ENCODE data around the gene SLC27A1. TPM values are rescaled to one million over a fixed set of nuclear protein-coding genes. Genes with fewer than 3 reads are reported as not detected.
A peak's percentile ranks its signal among the peaks of the same experiment; 100 is the strongest.

SLC27A1 gene
- total and polyA plus RNA-seq, 9 of the 15 experiments (the other 6 are each of a cell fraction or from before 2014, with no cell fraction given) = 0.06 to 3.0 (median 1.1) TPM

GRCh38 chr19:17510220-17510993 lies 40.1 kb downstream of the SLC27A1 start (continued):
- TF ChIP-seq ETV6 (IDR thresholded peaks at IDR 0.05; ENCODE audit: borderline replicate concordance in 1 of 2, low read depth in 2 of 2, low read length in 1 of 2) (no peak), ETV6 (CRISPR knock-in tag; IDR thresholded peaks at IDR 0.05; ENCODE audit: borderline replicate concordance) (no peak), LCOR (CRISPR knock-in tag; IDR thresholded peaks at IDR 0.05) (no peak), CREB3L1 (IDR thresholded peaks at IDR 0.05; ENCODE audit: borderline replicate concordance, low read depth) (no peak), COPS2 (conservative IDR thresholded peaks at IDR 0.05) (no peak), GTF2E2 (tag; IDR thresholded peaks at IDR 0.05) (no peak), DEAF1 (CRISPR knock-in tag; IDR thresholded peaks at IDR 0.05) (no peak), GABPA (tag; conservative IDR thresholded peaks at IDR 0.05; ENCODE audit: low read depth) (no peak), HNRNPLL (IDR thresholded peaks at IDR 0.05; ENCODE audit: low read depth, low read length, poor library complexity, severe bottlenecking) (no peak), HDGF (IDR thresholded peaks at IDR 0.05) (no peak), SP1 (CRISPR knock-in tag; IDR thresholded peaks at IDR 0.05) (peak; percentile 16; the same call in 1 of the 2 replicates), PHB (CRISPR knock-in tag; IDR thresholded peaks at IDR 0.05) (no peak), HMG20A (CRISPR knock-in tag; conservative IDR thresholded peaks at IDR 0.05) (no peak), ATF1 (CRISPR knock-in tag; IDR thresholded peaks at IDR 0.05) (no peak), ATF1 (tag; IDR thresholded peaks at IDR 0.05) (no peak), ZNF224 (CRISPR knock-in tag; IDR thresholded peaks at IDR 0.05) (no peak), ARNT (IDR thresholded peaks at IDR 0.05) (no peak), ZBTB49 (CRISPR knock-in tag; IDR thresholded peaks at IDR 0.05; ENCODE audit: borderline replicate concordance) (no peak), ARHGAP35 (IDR thresholded peaks at IDR 0.05; ENCODE audit: partially characterized antibody) (no peak), ZNF764 (CRISPR knock-in tag; IDR thresholded peaks at IDR 0.05; ENCODE audit: low read depth) (no peak), ZNF518B (CRISPR knock-in tag; IDR thresholded peaks at IDR 0.05) (no peak)
